HG02763 (cell line): ENCODE measurements around the gene PPP1CC.
A peak's percentile ranks its signal among the peaks of the same experiment; 100 is the strongest.
"Not testable (repeated sequence)": the region's sequence is repeated elsewhere in the genome, so short reads cannot be mapped to it uniquely, and the experiment has no call there.

Experiments used
- ATAC-seq: cut with Tn5 transposase; IDR thresholded peaks from one replicate; pipeline ENCODE4 v1.9.1; 2021; ENCODE audit warnings: mild to moderate bottlenecking, moderate library complexity; ENCODE audit not compliant: unreplicated experiment

PPP1CC gene

GRCh38 chr12:110742718-110743570, at the start of gene PPP1CC:
Gene PPP1CC, minus strand, starts transcription at chr12:110742891. Its CDS starts 184 bp downstream, at chr12:110742707.
- peak; percentile 70 for ATAC-seq

DNA sequence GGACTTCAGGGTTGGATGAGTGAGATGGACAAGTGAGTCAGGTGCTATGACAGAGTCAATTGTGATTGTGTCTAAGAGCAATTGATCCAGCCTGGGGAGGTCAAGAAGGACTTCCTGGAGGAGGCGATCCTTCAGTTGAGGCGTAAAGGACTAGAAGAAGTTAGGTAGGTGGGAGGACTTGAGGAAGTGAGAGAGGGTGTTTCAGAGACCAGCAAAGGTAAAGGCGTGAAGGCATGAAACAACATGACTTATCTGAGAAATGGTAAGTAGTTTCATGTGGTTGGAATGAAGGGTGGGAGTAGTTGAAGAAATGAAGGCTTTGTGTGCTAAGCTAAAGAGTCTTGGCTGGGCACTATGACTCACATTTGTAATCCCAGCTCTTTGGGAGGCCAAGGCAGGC, 48.9 kb upstream of the PPP1CC start:
- no peak for ATAC-seq

DNA sequence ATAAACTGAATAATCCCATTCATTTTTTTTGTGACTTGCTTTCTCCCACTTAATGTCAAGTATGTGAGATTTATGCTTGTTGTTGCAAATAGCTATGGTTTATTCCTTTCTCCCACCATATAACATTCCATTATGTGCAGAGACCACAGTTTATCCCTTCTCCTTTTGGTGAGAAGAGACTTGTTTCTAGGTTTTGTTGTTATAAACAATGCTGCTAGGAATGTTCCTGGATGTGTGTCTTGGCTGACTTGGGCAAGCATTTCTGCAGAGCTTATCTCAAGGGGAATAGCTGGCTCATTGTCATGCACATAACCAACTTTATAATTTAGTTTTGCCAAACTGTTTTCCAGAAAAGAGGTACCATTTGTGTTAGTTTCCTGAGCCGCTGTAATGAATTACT, 47.6 kb upstream of the PPP1CC start:
- no peak for ATAC-seq

DNA sequence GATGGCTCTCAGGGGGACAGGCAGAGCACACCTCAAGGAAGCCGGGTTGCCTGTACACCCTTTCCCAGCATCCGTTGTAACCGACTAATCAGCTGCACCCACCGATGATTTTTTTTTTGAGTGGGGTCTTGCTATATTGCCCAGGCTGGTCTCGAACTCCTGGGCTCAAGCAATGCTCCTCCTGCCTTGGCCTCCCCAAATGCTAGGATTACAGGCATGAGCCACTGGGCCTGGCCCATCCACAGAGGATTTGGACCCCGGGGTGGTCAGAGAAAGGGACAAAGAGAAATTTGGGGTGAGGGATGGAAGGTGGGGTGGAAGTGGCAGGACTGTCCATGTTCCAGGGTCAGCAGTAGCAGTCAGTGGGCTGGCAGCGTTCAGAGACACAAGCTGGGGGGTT, 43.3 kb upstream of the PPP1CC start:
- no peak for ATAC-seq

- ATAC-seq, result no peak
These were observed 42.5 kb upstream of the PPP1CC start for GRCh38 chr12:110785240-110785639.

- no peak for ATAC-seq
These were observed 40.2 kb upstream of the PPP1CC start for GRCh38 chr12:110782922-110783321.

DNA sequence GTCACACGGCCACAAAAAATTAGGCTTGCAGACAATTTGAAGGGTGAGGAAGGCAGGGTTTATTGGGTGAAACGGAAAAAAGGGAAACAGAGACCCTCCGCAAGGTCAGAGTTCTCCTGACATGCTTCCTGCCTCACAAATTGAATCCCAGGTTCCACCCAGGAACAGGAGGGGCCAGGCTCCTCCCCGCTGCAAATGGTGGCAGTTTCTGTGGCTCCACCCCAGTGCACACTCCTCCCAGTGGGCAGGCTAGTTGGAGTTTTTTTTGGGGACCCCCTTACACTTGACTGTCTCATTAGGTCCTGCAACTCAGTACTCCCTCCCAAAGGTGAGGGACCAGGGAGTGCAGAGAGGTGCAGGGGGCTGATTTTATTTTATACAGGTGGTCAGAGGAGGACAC, 39.4 kb upstream of the PPP1CC start:
- no peak for ATAC-seq

DNA sequence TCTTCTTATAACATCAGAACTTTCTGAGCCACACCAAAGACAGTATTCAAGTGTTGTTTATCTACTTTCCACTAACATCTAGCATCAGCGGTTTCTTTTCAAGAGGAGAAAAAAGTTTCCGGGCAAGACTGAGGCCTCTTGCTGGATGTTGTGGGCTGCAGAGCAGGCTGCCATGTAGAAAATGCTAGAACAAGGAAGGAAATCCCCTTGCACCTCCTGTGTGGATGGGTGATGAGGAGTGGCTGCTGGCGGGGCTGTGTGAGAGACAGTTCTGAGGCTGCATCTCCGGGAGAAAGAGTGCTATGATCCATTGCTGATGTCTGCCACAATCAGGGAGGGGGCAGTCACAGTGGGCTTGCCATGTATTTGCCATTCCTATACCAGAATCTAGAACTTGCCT, 37.8 kb upstream of the PPP1CC start:
- ATAC-seq, result no peak

- ATAC-seq, result no peak
These were observed 36.3 kb upstream of the PPP1CC start for GRCh38 chr12:110778833-110779577.

DNA sequence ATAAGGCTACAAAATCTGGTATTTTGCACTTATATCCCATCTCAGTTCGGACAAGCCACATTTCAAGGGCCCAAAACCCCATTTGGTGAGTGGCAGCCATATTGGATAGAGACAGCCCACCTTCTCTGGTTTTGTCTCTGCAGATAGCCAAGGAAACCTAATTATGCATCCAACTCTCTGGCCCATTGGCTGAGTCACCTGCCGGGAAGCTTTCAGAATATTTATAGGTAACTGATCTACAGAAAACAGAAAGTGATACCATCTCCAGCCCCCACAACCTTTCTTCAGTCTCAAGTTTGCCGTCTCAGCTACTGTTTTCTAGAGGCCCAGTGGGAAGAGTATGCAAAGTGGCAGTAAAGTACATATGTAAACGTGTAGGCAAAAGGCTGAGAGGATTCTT, 33.7 kb upstream of the PPP1CC start:
- ATAC-seq, result peak; percentile 89

GRCh38 chr12:110775997-110776396, 33.3 kb upstream of the PPP1CC start:
- no peak for ATAC-seq

GRCh38 chr12:110774824-110775223, 32.1 kb upstream of the PPP1CC start:
- ATAC-seq, result no peak

DNA sequence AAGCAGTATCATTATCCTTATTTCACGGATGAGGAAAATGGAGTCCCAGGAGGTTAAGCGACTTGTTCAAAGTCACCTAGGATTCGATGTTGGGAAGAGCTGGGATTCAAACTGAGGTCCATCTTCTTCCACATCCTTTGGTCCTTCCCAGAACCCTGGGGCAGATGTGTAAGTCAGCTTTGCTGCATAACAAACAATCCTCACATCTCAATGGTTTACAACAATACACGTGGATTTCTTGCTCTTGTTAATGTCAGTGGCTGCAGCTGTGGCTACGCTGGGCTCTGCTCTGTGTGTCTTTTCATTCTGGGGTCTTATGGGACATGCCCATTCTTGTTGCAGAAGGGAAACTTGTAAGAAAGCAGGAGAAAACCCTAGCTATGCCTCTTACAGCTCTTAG, 26.3 kb upstream of the PPP1CC start:
- ATAC-seq, result no peak

DNA sequence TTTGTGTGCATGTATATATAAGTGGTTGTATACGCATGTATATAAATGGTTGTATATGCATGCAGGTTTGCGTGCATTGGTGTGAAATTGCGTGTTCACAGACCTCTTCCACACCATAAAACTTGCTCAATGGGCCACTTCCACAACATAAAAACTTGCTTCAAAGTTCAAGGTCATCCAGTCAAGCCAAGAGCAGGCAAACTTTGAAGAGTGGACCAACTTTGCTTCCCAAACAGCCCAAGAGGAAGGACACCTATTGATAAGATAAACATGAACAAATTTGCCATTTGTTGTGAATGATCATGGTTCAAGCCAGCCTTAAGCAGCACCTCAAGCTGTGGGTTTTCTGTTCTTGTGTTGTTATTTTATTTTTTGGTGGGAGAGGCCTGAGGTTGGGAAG, 25.2 kb upstream of the PPP1CC start:
- no peak for ATAC-seq

- ATAC-seq, result no peak
These were observed 23.8 kb upstream of the PPP1CC start for GRCh38 chr12:110766311-110767154.

DNA sequence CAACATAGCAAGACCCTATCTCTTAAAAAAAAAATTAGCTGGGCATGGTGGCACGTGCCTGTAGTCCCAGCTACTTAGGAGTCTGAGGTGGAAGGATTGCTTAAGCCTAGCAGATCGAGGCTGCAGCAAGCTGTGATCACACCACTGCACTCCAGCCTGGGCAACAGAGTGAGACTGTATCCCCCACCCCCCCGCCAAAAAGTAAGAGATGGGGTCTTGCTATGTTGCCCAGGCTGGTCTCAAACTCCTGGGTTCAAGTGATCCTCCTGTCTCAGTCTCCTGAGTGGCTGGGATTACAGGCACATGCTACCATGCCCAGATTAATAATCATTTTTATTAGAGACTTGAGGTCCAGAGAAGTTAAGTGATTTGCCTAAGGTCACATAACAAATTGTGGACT, 22.9 kb upstream of the PPP1CC start:
- not testable (repeated sequence) for ATAC-seq

DNA sequence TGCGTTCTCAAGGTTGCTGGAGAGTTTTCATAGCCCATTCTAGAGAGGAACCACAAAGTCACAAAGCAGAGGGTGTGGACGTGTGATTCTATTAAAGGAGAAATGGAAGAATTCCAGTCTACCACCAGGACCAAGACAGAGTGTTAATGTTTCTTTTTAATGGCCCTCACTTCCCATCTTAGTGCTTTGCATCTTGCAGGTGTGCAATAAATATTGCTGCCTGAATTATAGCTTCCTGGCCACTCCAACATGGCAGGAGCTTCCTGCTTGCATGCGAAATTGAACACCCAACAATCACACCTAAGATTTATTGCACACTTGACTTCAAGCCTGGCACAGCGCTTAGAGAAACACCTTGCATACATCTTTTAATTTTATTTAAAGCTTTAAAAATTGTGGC, 22.4 kb upstream of the PPP1CC start:
- ATAC-seq, result no peak

- no peak for ATAC-seq
These were observed 20.9 kb upstream of the PPP1CC start for GRCh38 chr12:110763583-110763982.

DNA sequence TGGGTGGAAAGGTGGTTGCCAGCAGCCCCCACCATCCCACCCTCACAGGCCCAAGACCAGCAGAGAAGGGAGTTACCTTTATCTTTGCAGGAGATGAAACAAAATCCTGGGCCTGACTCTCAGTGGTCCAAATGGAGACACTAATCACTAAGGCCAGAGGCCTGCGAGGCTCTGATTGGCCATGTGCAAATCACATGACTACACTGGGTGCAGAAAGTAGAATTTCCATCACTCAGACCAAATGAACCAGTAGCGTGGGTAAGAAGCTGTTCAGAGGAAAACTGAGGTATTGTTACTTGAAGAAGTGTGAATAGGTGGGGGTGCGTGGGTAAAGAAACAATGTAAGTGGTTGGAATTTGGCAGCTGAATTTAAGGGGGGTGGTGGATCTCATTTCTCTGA, 20.2 kb upstream of the PPP1CC start:
- no peak for ATAC-seq

DNA sequence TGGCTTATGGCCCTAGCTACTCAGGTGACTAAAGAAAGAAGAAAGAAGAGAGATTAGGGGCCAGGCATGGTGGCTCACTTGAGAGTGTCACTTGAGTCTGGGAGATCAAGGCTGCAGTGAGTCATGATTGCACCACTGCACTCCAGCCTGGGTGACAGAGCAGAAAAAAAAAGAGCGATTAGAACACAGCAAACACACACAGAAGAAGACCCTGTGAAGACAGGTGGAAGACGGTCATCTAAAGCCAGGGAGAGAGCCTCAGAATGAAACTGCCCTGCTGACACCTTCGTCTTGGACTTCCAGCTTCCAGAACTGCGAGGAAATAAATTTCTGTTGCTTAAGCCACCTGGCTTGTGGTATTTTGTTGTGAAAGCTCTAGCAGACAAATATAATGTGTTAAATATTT, 17.5 kb upstream of the PPP1CC start:
- ATAC-seq, result no peak

DNA sequence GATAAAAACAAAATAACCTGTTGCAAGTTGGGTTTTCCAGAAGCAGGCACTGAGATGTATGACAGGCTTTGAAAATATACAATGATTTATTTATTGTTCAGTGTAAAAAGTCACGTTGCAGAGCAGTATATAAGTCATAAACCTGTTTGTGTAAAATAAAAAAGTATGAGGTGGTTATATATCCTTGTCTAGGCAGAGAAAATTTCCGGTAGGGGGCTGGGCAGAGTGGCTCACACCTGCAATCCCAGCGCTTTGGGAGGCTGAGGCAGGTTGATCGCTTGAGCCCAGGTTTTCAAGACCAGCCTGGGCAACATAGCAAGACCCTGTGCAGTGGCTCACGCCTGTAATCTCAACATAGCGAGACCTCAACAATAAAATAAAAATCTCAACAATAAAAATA, 16.2 kb upstream of the PPP1CC start:
- no peak for ATAC-seq
